ENCODE data around the gene ABCA9.

ABCA9 gene

DNA sequence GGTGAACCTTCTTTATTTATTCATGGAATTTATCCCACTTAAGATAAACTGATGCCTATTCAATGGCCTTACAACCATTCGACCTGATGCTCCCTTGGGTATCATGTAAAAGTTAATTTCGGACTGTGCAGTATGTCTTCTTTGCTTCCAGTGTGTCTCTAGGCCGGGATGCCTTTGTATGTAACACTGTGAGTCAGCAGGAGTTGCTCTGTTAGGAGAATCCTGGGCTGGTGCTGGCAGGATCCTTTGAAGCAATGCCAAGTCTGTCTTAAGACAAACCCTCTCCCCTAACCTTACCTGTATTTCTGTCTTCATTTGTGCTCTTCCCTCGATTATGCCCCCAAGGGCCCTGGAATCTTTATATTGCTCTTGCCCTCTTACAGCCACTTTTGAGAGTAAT is 67.6 kb downstream of the ABCA9 start:
- no peak overlapping the region for H3K4me3 ChIP-seq (ENCODE audit: low read depth, low read length)
- TF ChIP-seq, protein P1, sequence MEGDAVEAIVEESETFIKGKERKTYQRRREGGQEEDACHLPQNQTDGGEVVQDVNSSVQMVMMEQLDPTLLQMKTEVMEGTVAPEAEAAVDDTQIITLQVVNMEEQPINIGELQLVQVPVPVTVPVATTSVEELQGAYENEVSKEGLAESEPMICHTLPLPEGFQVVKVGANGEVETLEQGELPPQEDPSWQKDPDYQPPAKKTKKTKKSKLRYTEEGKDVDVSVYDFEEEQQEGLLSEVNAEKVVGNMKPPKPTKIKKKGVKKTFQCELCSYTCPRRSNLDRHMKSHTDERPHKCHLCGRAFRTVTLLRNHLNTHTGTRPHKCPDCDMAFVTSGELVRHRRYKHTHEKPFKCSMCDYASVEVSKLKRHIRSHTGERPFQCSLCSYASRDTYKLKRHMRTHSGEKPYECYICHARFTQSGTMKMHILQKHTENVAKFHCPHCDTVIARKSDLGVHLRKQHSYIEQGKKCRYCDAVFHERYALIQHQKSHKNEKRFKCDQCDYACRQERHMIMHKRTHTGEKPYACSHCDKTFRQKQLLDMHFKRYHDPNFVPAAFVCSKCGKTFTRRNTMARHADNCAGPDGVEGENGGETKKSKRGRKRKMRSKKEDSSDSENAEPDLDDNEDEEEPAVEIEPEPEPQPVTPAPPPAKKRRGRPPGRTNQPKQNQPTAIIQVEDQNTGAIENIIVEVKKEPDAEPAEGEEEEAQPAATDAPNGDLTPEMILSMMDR (IDR thresholded peaks at IDR 0.05; ENCODE audit: borderline replicate concordance, insufficient read depth, low read depth, low read length) = no peak

DNA sequence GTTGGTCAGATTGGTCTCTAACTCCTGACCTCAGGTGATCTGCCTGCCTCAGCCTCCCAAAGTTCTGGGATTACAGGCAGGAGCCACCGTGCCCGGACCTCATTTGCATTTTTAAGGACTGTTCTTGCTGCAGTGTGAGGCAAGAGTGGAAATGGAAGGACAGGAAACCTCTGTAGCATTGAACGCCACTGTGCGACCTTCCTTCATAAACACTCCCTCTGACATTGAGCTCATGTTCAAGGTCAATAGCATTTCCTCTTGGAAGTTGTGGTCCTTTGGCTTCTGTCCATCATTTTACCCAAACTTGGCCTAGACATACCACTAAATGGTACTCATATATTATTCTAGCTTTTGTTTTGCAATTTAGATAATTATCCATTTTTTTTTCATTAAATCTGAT is 72.8 kb downstream of the ABCA9 start:
- TF ChIP-seq, protein P1 (IDR thresholded peaks at IDR 0.05; ENCODE audit: borderline replicate concordance, insufficient read depth, low read depth, low read length) = no peak
- H3K4me3 ChIP-seq (ENCODE audit: low read depth, low read length) = no peak overlapping the region

DNA sequence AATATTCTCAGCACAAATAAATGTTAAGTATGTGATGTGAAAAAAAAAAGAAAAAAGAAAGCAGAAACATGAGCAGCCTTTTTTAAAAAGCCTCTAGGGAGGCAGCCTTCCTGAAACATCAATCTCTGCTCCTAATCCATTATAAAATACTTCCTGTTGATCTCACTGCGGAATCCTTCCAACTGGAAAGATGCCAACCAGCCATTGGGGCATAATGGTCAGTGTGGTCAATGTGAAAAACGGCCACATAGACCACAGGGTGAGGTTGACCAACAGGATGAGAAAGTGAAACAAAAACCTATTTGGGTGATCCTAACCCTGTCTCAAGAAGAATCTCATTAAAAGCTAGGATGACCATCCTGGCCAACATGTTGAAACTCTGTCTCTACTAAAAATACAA is 79.4 kb downstream of the ABCA9 start:
- no peak overlapping the region for H3K4me3 ChIP-seq (ENCODE audit: low read depth, low read length)
- TF ChIP-seq, protein P1 (IDR thresholded peaks at IDR 0.05; ENCODE audit: borderline replicate concordance, insufficient read depth, low read depth, low read length) = no peak

DNA sequence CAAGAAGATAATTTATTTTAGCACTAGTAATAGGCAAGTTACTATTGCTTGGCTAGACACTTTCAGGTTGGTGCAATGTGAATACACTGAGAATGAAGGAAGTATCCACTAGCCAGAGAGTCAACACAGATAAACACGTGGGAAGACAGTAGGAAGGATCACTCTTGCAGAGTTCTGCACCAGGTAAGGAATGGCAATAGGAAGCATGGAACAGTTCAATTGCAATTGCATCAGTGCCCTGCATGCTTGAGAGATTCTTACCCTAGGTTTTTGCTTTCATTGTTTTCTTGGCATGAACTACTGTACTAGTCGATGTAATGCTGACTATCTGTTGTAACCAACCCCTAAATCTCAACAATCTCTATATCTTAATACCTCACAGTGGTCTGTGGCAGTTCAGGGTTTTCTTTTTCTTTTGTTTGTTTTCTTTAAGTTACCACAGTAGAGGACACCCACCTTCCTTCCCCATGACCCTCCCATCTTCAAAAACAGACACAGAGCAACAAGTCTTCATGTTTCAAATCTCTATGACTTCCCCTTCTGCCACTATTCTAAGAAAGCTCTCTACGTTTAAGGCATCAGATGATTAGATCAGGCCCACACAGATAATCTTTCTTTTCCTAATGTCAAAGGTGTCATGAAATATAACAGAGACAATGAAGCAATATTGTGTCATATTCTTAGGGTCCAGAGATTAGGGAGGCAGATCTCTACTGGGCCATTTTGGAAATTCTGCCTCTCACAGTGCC is 87.5 kb downstream of the ABCA9 start:
- TF ChIP-seq, protein P1 (IDR thresholded peaks at IDR 0.05; ENCODE audit: borderline replicate concordance, insufficient read depth, low read depth, low read length) = no peak
- no peak overlapping the region for H3K4me3 ChIP-seq (ENCODE audit: low read depth, low read length)

DNA sequence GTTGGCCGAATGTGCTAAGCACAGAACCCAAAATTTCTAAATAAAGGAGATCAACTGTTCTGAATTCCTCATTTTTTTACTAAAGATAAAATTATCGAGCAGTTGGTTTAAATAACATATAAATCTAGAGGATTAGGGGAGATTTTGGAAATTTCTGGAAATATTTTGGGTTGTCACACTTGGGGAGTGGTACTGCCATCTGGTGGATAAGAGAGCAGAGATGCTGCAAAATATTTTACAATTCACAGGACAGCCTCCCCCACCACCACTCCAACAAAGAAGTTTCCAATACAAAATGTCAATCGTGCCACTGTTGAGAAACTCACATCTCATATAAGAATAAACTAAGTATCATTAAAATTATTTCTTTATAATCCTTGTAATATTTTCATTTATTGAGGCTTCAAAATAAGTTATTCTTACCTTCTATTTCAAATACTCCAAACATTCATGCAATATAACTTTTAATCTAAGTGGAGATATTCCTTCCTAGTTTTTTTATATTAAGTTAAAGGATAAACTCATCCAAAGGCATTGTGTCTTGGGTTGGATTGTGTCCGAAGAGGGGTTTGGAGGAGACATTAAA is 88.5 kb downstream of the ABCA9 start:
- no peak overlapping the region for H3K4me3 ChIP-seq (ENCODE audit: low read depth, low read length)
- TF ChIP-seq, protein P1 (IDR thresholded peaks at IDR 0.05; ENCODE audit: borderline replicate concordance, insufficient read depth, low read depth, low read length) = peak; percentile 26; the same call in 1 of the 2 replicates

DNA sequence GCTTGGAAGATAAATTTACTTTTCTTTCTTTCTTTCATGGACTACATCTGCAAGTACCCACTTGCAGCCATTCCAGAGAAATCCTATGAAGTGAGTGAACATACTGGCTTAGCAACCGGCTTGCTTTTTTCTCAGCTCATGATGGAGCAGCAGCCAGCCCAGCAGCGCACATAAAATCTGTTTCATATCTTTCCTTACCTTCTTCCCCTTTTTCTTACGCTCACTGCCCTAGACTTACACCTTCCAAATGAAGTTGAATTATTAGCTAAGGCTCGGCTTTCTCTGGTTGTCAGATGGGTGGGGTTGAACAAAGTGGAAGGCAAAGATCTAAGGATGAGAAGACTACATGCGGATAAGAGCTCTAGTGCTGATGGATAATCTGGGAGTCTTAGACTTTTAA is 91.6 kb downstream of the ABCA9 start:
- TF ChIP-seq, protein P1 (IDR thresholded peaks at IDR 0.05; ENCODE audit: borderline replicate concordance, insufficient read depth, low read depth, low read length) = no peak
- no peak overlapping the region for H3K4me3 ChIP-seq (ENCODE audit: low read depth, low read length)

DNA sequence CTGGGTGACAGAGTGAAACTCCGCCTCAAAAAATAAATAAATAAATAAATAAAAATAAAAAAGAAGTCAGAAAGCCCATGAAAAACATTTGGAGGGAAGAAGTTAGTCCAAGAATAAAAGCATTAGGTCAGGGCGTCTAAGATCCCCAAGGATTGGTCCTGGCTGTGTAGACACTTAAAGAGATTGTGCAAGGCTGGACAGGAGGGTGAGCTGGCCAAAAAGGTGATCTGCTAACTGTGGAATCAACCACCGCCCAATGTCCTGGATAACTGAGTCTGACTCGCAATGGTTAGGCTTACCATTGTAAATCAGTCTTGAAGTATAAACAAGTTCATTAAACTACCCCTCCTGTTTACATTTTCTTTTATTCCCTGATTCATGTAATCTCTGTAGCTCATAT is 96.8 kb downstream of the ABCA9 start:
- H3K4me3 ChIP-seq (ENCODE audit: low read depth, low read length) = no peak overlapping the region

More for the DNA sequence above, 96.8 kb downstream of the ABCA9 start:
- TF ChIP-seq, protein P1 (IDR thresholded peaks at IDR 0.05; ENCODE audit: borderline replicate concordance, insufficient read depth, low read depth, low read length) = no peak

Data from GM12875 (cell line).